Measurements from ENCODE around the gene MGST2. TPM values are rescaled to one million over a fixed set of nuclear protein-coding genes. Genes with fewer than 3 reads are reported as not detected.
A peak's percentile ranks its signal among the peaks of the same experiment; 100 is the strongest.

The MGST2 gene
- total RNA-seq (62.8 TPM), polyA plus RNA-seq (ENCODE audit: insufficient read depth, low read depth, low replicate concordance) (168 TPM)
- long read RNA-seq, donor 1, transcript MGST2-201 (5 exons, 801 nt) = major isoform, 16 of 30 reads
- long read RNA-seq, donor 1, partial matches to known transcripts = 13 of 30 reads
- long read RNA-seq, donor 1, other reads (novel, unspliced or antisense) = 0 of 30 reads
- long read RNA-seq, donor 2, transcript MGST2-201 (5 exons, 801 nt) = major isoform, 41 of 77 reads
- long read RNA-seq, donor 2, partial matches to known transcripts = 36 of 77 reads
- long read RNA-seq, donor 2, other reads (novel, unspliced or antisense) = 0 of 77 reads
- long read RNA-seq, donor 3, transcript MGST2-201 (5 exons, 801 nt) = major isoform, 51 of 82 reads
- long read RNA-seq, donor 3, partial matches to known transcripts = 26 of 82 reads
- long read RNA-seq, donor 3, other reads (novel, unspliced or antisense) = 0 of 82 reads
- long read RNA-seq, donor 4, transcript MGST2-201 (5 exons, 801 nt) = major isoform, 23 of 23 reads
- long read RNA-seq, donor 4, partial matches to known transcripts = 0 of 23 reads
- long read RNA-seq, donor 4, other reads (novel, unspliced or antisense) = 0 of 23 reads
- long read RNA-seq, donor 5, transcript MGST2-201 (5 exons, 801 nt) = major isoform, 5 of 7 reads
- long read RNA-seq, donor 5, partial matches to known transcripts = 0 of 7 reads
- long read RNA-seq, donor 5, other reads (novel, unspliced or antisense) = 0 of 7 reads
- long read RNA-seq, donor 6, transcript MGST2-201 (5 exons, 801 nt) = major isoform, 75 of 157 reads
- long read RNA-seq, donor 6, transcript MGST2-204 (4 exons, 634 nt) = minor isoform, 5 of 157 reads
- long read RNA-seq, donor 6, partial matches to known transcripts = 73 of 157 reads
- long read RNA-seq, donor 6, other reads (novel, unspliced or antisense) = 0 of 157 reads
- long read RNA-seq, donor 7, transcript MGST2-201 (5 exons, 801 nt) = major isoform, 11 of 23 reads
- long read RNA-seq, donor 7, partial matches to known transcripts = 0 of 23 reads
- long read RNA-seq, donor 7, other reads (novel, unspliced or antisense) = 12 of 23 reads
- long read RNA-seq, donor 8, transcript MGST2-201 (5 exons, 801 nt) = major isoform, 23 of 36 reads
- long read RNA-seq, donor 8, partial matches to known transcripts = 11 of 36 reads
- long read RNA-seq, donor 8, other reads (novel, unspliced or antisense) = 0 of 36 reads
- long read RNA-seq, donor 9, transcript MGST2-201 (5 exons, 801 nt) = major isoform, 18 of 19 reads
- long read RNA-seq, donor 9, partial matches to known transcripts = 0 of 19 reads
- long read RNA-seq, donor 9, other reads (novel, unspliced or antisense) = 0 of 19 reads
- long read RNA-seq, donor 10, transcript MGST2-201 (5 exons, 801 nt) = major isoform, 29 of 54 reads
- long read RNA-seq, donor 10, partial matches to known transcripts = 23 of 54 reads
- long read RNA-seq, donor 10, other reads (novel, unspliced or antisense) = 0 of 54 reads

DNA sequence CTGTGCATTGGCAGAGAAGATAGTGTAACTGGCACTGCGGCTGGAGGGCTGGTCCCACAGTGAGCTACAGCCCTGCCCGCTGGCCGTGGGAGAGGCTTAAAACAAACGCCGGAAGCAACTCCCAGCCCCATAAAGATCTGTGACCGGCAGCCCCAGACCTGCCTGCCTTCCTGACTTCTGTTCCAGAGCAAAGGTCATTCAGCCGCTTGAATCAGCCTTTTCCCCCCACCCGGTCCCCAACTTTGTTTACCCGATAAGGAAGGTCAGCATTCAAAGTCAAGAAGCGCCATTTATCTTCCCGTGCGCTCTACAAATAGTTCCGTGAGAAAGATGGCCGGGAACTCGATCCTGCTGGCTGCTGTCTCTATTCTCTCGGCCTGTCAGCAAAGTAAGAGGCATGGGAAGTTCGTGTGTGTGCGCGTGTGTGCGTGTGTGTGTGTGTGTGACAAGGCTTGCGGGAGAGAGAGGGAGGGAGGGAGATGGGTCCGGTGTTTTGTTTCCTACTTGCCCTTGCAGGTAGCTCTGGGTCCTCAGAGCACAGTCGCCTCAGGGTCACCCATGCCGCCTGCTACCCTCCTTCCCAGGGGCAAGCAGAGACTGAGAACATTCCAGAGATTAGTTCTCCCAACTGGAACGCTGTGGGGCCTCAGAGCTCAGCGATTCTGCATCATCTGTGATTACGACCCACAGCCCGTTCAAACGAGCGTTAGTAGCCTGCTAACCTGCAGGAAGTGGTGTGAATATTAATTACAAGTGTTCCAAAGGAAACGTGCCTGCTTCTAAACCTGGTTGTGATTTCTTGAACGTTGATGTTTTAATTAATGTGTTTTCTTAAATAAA lies at the start of gene MGST2:
TSS of gene MGST2 (plus strand) at position 130 of the 840 bp plus-strand sequence. CDS start at position 331, 201 bp downstream.
- DNase-seq (peak; percentile 90 to 95 (median 92)), FAIRE-seq (no peak)
- peak within 1 kb of the TSS; percentile 58 to 81 (median 63) for H3K9ac ChIP-seq (ENCODE audit: low read length in 3 of 3)
- intact Hi-C loops (cut with DNase I) = no loop called here
- no peaks in the 10 kb centered on the region for H3K9me3 ChIP-seq (ENCODE audit: control insufficient read depth in 2 of 3, insufficient read depth in 1 of 3, low read length in 3 of 3)
- no peaks in the 10 kb centered on the region for H3K27me3 ChIP-seq (ENCODE audit: control insufficient read depth, insufficient read depth, low read length)
- TF ChIP-seq, protein P1, sequence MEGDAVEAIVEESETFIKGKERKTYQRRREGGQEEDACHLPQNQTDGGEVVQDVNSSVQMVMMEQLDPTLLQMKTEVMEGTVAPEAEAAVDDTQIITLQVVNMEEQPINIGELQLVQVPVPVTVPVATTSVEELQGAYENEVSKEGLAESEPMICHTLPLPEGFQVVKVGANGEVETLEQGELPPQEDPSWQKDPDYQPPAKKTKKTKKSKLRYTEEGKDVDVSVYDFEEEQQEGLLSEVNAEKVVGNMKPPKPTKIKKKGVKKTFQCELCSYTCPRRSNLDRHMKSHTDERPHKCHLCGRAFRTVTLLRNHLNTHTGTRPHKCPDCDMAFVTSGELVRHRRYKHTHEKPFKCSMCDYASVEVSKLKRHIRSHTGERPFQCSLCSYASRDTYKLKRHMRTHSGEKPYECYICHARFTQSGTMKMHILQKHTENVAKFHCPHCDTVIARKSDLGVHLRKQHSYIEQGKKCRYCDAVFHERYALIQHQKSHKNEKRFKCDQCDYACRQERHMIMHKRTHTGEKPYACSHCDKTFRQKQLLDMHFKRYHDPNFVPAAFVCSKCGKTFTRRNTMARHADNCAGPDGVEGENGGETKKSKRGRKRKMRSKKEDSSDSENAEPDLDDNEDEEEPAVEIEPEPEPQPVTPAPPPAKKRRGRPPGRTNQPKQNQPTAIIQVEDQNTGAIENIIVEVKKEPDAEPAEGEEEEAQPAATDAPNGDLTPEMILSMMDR (IDR thresholded peaks at IDR 0.05; ENCODE audit: borderline replicate concordance, extremely low read depth, insufficient read depth) = no peak
- H3K36me3 ChIP-seq (ENCODE audit: control insufficient read depth in 2 of 3, insufficient read depth in 3 of 3, low read length in 3 of 3) = no peaks in the 10 kb centered on the region
- peak within 1 kb of the TSS; percentile 92 to 96 for H3K27ac ChIP-seq (ENCODE audit: low read depth in 2 of 2, low read length in 2 of 2)
- H3K4me1 ChIP-seq (ENCODE audit: control insufficient read depth in 2 of 3, insufficient read depth in 2 of 3, low read depth in 1 of 3, low read length in 3 of 3) = peaks cover 7 to 23% (median 22%) of the 10 kb centered on the region in 3 donors
- peak within 1 kb of the TSS; percentile 70 to 79 (median 76) for H3K4me3 ChIP-seq (ENCODE audit: low read length in 3 of 3)

GRCh38 chr4:139617702-139618490 lies 47.7 kb upstream of the MGST2 start:
- DNase-seq (no peak), FAIRE-seq (no peak)
- no peak overlapping the region for H3K27ac ChIP-seq (ENCODE audit: low read depth in 2 of 2, low read length in 2 of 2)
- H3K36me3 ChIP-seq (ENCODE audit: control insufficient read depth in 2 of 3, insufficient read depth in 3 of 3, low read length in 3 of 3) = no peaks in the 10 kb centered on the region
- no peak overlapping the region for H3K9ac ChIP-seq (ENCODE audit: low read length in 3 of 3)
- H3K9me3 ChIP-seq (ENCODE audit: control insufficient read depth in 2 of 3, insufficient read depth in 1 of 3, low read length in 3 of 3) = no peaks in the 10 kb centered on the region
- H3K4me1 ChIP-seq (ENCODE audit: control insufficient read depth in 2 of 3, insufficient read depth in 2 of 3, low read depth in 1 of 3, low read length in 3 of 3) = no peaks in the 10 kb centered on the region
- intact Hi-C loops (cut with DNase I) = no loop called here
- no peaks in the 10 kb centered on the region for H3K27me3 ChIP-seq (ENCODE audit: control insufficient read depth, insufficient read depth, low read length)
- H3K4me3 ChIP-seq (ENCODE audit: low read length in 3 of 3) = no peak overlapping the region
- TF ChIP-seq, protein P1 (IDR thresholded peaks at IDR 0.05; ENCODE audit: borderline replicate concordance, extremely low read depth, insufficient read depth) = no peak
